ENCODE results near the gene SYCP2L.
"Not testable (repeated sequence)": the region's sequence is repeated elsewhere in the genome, so short reads cannot be mapped to it uniquely, and the experiment has no call there.

Gene SYCP2L

DNA sequence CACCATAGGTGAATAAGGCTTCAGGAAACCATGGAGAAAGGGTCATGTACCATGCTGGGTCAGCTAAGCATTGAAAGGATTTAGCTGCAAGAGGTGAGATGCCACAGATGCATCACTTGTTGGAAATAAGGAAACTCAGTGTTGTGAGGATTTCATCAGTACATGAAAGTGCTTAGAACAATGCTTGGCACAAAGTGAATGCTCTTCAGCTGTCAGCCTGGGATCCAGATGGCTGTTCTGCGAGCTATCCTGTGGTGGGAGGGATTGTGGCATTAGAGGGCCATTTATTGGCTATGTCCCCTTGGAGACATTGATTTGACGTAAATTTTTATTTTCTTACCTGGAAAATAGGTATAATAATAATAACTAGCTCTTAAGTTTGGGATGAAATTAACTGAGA lies 104.3 kb downstream of the SYCP2L start:
- no peak for FAIRE-seq
- TF ChIP-seq POLR2A (IDR thresholded peaks at IDR 0.05; ENCODE audit: low read depth, low read length) = no peak
- no peak for DNase-seq (ENCODE audit: insufficient read length, low spot score)

GRCh38 chr6:10993896-10994295 lies 107.0 kb downstream of the SYCP2L start:
- FAIRE-seq (no peak), DNase-seq (ENCODE audit: insufficient read length, low spot score) (no peak)
- TF ChIP-seq POLR2A (IDR thresholded peaks at IDR 0.05; ENCODE audit: low read depth, low read length) = no peak

DNA sequence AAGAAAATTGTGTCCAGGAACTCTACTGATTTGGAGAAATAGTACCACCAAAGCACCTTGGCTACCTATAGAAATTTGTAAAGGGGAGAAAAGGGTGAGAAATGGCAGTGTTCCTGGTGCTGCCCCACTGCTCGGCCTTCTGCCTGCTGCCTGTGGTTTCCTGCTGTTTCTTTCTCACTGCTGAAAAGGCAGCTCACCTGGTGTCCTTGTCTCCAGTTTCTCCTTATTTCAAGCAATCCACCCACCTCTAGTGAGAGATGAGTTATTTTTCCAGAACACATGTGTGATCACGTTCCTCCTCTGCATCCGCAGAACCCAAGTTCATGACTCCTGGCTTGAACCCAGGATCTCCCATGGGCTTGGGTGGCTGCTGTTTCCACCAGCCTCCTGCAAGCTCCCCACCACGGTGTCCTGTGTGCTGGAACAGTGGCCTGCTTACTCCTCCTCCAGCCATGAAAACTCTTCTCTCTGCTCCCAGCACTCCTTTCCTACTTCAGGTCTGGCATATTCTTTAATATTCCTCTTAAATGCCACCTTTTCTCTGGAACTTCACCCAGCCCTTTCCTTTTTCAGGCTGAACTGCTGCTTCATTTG lies 108.4 kb downstream of the SYCP2L start:
- no peak for DNase-seq (ENCODE audit: insufficient read length, low spot score)
- no peak for FAIRE-seq
- TF ChIP-seq POLR2A (IDR thresholded peaks at IDR 0.05; ENCODE audit: low read depth, low read length) = no peak

DNA sequence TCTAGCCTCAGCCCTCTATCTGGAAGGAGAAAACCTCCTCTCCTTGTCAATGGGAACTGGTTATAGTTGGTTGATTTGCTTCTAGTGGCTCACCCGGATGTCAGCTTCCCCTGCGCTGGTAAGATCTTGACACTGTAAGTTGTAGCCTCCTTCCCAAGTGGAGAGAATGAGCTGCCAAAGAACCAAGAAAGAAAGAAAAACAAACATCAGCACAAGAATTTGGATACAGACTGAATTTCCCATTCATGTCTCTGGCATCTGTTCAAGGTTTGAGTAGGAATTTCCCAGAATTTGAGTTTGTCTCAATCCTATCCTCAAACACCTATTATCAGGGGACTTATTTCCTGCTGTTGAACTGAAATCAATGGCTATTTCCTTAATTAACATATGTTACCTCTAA lies 113.1 kb downstream of the SYCP2L start:
- FAIRE-seq (peak; percentile 27), DNase-seq (ENCODE audit: insufficient read length, low spot score) (no peak)
- no peak for TF ChIP-seq POLR2A (IDR thresholded peaks at IDR 0.05; ENCODE audit: low read depth, low read length)

DNA sequence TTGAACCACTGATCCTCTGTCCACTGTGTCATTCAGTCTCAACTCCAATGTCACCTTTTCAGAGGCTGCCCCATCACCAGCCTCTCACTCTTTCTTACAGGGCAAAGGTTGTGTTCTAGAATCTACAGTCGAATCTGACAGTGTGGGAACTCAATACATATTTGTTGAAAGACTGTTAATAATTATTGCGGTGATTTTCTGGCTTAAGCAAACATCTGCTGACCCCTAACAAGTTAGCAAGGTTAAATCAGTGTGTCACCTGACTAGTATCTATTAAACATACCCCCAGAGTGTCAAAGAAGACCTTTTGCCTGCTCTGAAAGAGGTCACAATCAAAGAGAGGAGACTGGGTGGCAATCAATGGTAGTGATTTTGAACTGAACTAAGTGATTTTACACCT lies 115.3 kb downstream of the SYCP2L start:
- FAIRE-seq (no peak), DNase-seq (ENCODE audit: insufficient read length, low spot score) (no peak)
- no peak for TF ChIP-seq POLR2A (IDR thresholded peaks at IDR 0.05; ENCODE audit: low read depth, low read length)

GRCh38 chr6:11003297-11003696 lies 116.4 kb downstream of the SYCP2L start:
- not testable (repeated sequence) for DNase-seq (ENCODE audit: insufficient read length, low spot score); FAIRE-seq

DNA sequence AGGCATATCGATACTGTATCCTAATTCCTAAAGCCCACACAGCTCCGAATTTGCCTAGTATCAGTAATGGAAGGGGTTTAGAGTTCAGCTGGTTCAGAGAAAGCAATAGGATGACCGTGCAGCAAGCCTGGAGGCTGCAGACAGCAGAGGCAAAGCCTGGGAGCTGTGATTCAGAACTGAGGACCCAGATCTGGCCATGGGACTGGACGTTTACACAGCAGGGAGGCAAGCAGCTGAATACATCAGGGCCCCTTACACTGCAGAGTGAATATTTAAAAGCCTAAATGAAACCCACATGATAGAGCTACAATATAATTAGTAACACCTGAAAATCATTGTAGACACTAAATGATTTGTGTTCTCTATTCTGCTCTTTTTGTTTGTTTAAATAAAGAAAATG lies 119.2 kb downstream of the SYCP2L start:
- DNase-seq (ENCODE audit: insufficient read length, low spot score) = peak; percentile 32
- no peak for TF ChIP-seq POLR2A (IDR thresholded peaks at IDR 0.05; ENCODE audit: low read depth, low read length)
- FAIRE-seq = peak; percentile 64

DNA sequence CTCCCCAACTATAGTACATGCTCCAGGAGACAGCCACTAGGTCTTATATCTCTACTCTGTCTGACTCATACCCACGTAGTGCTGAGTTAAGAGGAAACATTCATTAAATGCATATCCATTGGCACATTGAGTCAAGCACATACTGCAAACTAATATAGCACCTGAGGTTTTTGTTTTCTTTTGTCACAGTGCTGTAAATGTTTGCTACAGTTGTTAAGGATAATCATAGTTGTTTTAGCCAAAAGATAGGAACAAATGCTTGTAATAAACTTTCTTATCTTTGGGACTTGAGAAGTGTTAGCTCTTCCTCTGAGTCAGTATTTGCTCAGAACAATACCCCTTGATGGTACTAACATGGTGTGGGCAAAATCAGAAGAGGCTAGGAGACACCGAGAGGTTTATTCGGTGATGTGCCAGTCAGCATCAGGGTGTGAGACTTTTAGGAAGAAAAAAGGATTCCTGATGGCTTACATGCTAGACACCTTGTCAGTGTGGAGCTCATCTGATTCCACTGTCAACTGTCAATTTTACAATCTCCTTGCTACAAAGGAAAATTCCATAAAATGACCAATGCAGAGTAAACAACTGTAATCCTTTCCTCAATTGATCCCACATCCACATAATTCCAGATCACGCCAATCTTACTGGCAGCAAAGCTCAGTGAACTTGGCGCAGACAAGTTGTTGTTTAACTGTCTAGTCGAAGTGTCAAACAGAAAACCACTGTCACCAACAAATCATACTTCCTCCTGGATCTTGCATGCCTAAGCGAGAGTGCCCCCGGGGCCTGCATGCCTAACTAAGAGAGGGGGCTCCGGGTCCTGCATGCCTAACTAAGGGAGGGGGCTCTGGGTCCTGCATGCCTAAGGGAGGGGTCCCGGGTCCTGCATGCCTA lies 121.1 kb downstream of the SYCP2L start:
- DNase-seq (ENCODE audit: insufficient read length, low spot score) (no peak), FAIRE-seq (peak; percentile 91)
- no peak for TF ChIP-seq POLR2A (IDR thresholded peaks at IDR 0.05; ENCODE audit: low read depth, low read length)

DNA sequence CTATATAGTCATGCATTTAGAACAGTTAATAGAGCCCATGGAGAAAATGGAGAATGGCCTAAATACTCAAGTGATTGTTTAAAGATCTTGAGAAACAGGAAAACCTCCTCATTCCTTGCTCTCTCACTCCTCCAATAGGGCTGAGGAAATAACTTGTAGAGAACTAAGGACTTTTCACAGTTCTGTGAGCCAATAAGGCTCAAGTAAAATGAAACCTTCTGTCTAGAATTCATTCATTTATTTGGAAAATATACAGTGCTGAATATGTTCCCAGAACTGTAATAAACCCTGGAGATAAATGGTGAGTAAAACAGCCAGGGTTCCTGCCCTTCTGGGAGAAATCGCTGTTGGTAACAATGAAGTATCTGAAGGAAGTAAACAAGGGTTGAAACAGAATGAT lies 122.0 kb downstream of the SYCP2L start:
- DNase-seq (ENCODE audit: insufficient read length, low spot score) (no peak), FAIRE-seq (no peak)
- no peak for TF ChIP-seq POLR2A (IDR thresholded peaks at IDR 0.05; ENCODE audit: low read depth, low read length)

DNA sequence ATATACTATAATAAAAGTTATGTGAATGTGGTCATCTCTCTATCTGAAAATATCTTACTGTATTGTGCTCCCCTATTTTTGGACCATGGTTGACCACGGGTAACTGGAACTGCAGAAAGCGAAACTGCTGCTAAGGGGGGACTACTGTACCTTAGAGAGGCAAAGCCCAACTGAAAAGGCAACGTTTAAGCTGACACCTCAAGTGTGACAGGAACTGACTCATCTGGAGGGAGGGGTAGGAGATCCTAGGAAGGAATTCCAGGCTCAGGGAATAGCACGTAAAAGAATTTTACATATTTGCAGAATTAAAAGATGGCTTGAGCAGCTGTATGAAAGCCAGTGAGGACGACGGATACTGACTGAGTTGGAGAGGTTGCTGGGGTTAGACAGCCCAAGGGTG lies 122.5 kb downstream of the SYCP2L start:
- no peak for TF ChIP-seq POLR2A (IDR thresholded peaks at IDR 0.05; ENCODE audit: low read depth, low read length)
- DNase-seq (ENCODE audit: insufficient read length, low spot score) (peak; percentile 38), FAIRE-seq (peak; percentile 55)

DNA sequence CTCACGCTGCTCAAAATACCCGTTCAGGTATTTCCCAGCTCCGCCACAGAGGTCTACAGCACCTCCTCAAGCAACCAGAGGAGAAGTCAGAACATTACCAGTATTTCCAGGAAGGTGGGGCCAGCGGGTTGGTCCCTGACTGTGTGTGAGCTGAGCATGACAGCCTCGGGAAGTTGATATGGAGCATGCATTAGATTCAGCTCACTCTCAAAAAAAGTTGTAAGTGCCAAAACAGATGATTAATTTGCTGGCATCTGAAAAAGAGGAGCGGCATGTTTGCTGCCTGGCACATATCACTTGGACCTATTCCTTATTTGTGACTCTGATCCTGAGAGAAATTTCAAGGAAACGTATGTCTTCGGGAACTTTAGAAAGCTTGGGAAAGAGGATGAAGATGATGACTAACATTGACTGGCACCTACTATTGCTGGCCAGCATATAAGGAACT lies 125.0 kb downstream of the SYCP2L start:
- no peak for FAIRE-seq
- DNase-seq (ENCODE audit: insufficient read length, low spot score) = no peak
- no peak for TF ChIP-seq POLR2A (IDR thresholded peaks at IDR 0.05; ENCODE audit: low read depth, low read length)

DNA sequence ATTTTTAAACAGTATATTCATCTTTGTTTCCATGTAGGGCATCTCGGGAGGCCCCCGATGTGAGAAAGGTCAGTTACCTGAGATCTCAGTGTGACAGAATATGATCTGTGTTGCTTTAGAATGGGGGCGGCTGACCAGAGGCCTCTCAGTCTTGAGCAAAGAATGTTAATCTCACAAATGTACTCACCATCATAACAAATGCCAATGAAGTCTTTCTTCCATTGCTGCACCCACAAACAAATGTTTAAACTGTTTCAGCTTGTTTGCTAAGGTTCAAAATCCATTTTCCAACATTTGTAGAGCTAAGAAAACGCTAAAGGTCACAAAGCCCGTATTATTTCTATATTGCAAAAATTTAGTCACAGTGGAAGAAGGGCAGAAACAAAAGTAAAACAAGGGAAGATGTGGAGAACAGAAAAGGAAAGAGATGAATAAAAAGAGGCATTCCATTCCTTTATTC lies 125.5 kb downstream of the SYCP2L start:
- no peak for FAIRE-seq
- no peak for DNase-seq (ENCODE audit: insufficient read length, low spot score)
- TF ChIP-seq POLR2A (IDR thresholded peaks at IDR 0.05; ENCODE audit: low read depth, low read length) = no peak

GRCh38 chr6:11012976-11013720 lies 126.3 kb downstream of the SYCP2L start:
- FAIRE-seq (no peak), DNase-seq (ENCODE audit: insufficient read length, low spot score) (no peak)

DNA sequence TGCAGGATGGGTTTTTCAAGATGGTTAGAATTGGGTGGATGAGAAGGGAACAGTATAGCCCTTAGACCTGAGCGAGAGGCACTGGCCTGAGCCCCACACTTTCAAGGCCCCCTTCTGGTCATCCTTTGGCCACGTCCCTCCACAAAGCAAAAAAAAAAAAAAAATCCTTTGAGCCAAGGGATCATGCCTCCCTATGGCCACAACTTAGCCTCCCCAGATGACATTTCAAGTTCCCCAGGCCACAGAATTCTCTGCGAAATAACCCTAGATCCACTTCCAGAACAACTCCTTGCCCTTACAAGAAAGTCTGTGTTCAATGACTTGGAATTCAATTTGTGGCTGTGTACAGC lies 126.8 kb downstream of the SYCP2L start:
- TF ChIP-seq POLR2A (IDR thresholded peaks at IDR 0.05; ENCODE audit: low read depth, low read length) = no peak
- FAIRE-seq = no peak

More at GRCh38 chr6:11012976-11013720, 126.3 kb downstream of the SYCP2L start:
- TF ChIP-seq POLR2A (IDR thresholded peaks at IDR 0.05; ENCODE audit: low read depth, low read length) = no peak

More for the DNA sequence above, 126.8 kb downstream of the SYCP2L start:
- DNase-seq (ENCODE audit: insufficient read length, low spot score) = no peak
